Measurements from ENCODE around the gene GP1BA.

The GP1BA gene

GRCh38 chr17:4938688-4939545, 6.8 kb downstream of the GP1BA start:
- DNase-seq: no peak

DNA sequence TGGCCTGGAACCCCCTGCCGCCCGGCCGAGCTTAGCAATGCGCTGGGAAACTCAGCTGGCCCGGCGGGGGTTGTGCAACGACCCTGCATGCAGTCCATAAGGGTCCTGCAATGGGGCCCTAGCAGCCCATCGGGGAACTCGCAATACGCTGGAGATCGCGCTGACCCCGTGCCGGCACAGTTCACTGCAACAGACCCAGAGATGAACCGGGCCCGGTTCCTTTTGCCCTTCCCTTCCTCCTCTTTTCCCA, 7.4 kb downstream of the GP1BA start:
- no peak for DNase-seq

- peak; percentile 97 to 100 (median 100) for DNase-seq
Measured at GRCh38 chr17:4939796-4940554, 7.9 kb downstream of the GP1BA start, which contains the start of the genes RNF167 and SLC25A11. RNF167 (plus strand) TSS chr17:4940268; CDS start chr17:4940910, 642 bp downstream. SLC25A11 (minus strand) TSS chr17:4940046; CDS start chr17:4939910, 136 bp downstream.

DNA sequence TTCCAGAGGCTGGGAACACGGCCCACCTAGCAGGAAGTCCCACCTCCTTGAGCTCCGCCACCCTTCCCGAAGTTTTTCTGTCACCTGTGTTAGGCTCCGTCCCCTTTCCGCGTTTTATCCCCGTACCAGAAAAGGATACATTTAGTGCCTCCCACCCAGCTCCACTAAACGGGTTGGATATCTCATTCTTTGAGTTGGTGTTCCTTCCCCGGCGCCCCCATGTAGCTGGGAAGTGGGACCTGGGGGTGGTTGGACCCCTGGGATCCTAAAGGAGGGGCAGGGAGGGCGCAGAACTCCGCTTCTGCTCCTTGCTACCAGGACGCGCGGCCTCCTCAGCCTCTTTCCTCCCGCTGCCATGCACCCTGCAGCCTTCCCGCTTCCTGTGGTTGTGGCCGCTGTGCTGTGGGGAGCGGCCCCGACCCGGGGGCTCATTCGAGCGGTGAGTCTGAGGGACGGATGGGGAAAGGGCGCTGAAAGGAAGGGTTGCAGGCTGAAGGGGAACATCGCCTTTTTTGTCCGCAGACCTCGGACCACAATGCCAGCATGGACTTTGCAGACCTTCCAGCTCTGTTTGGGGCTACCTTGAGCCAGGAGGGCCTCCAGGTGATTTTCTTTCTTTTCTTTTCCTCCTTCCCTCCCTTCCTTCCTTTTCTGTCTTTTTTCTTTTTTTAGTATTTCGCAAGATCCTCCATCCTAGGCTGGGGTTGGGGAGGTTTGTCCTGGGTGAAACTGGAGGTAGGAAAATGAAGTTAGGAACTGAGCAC, 8.7 kb downstream of the GP1BA start:
- DNase-seq: peak in 1 of 3 donors; percentile 42

GRCh38 chr17:4941319-4941610, 9.2 kb downstream of the GP1BA start:
- DNase-seq: no peak

DNA sequence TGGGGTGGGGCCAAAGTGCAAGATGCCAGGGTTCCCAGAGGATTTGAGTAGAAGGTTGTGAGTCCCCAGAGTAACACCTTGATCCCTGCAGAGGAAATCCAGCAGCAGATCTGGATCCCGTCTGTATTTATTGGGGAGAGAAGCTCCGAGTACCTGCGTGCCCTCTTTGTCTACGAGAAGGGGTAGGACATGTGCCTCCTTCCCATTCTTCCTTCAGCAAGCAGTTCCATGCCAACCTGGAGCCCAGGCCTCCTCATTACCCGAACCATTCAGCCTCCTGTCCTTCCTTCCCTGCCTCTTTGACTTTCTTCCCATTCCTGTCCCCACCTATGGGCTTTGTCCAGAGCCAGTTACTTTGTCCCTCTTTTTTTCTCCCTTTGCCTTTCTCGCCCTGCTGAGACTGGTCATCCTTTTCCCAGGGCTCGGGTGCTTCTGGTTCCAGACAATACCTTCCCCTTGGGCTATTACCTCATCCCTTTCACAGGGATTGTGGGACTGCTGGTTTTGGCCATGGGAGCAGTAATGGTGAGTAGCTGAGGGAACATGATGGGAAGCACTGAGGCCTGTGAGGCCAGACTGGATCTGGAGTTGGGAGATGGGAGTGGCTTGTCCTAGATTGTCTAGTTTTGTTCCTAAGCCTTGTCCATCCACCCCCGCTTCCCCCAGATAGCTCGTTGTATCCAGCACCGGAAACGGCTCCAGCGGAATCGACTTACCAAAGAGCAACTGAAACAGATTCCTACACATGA, 10.9 kb downstream of the GP1BA start:
- DNase-seq: no peak

DNA sequence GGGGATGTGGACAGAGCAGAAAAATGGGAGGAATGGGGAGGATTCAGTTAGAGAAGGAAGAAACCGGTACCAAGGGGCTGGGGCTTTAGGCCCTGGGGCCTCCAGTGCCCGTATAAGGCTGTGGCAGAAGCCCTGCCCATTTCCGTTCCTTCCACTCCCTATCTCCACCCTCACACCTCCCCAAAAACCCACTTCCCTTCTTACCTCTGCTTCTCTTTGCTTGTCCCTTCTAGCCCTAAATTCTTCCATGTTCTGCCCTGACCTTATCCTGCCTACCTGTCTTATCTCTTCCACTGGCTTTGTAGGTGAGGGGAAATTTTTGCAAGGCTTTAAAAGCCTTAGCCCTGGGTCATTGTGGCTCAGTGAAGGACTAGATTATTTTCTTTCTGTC, 12.1 kb downstream of the GP1BA start:
- DNase-seq: no peak

DNA sequence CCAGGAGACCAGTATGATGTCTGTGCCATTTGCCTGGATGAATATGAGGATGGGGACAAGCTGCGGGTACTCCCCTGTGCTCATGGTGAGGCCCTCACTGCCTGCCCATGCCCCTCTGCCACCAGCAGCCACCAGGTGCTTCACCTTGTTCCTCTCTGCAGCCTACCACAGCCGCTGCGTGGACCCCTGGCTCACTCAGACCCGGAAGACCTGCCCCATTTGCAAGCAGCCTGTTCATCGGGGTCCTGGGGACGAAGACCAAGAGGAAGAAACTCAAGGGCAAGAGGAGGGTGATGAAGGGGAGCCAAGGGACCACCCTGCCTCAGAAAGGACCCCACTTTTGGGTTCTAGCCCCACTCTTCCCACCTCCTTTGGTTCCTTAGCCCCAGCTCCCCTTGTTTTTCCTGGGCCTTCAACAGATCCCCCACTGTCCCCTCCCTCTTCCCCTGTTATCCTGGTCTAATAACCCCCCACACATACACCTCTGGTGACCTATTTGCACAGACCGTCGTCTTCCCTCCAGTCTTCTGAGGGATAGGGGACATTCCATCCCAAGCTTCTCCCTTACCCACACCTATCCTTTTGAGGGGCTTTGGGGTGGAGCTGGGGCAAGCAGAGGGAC, 12.6 kb downstream of the GP1BA start:
- DNase-seq: no peak

- DNase-seq: peak; percentile 95 to 97 (median 95)
Measured at GRCh38 chr17:4945176-4945943, 13.3 kb downstream of the GP1BA start.

DNA sequence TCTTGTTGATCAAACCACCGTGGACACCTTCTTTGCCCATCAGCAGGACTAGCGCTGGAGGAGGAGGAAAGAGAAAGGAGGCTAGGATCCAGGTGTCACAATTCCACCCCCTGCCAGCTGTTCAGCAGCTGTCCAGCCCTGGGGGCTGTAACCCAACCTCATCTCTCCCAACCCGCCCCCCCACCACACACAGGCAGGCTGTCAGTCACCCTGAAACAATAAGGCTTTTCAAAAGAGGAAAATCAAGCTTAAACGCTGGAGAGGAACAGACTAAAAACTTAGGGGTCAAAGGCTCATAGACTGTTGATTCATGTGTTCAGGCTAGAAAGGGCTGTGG, 13.8 kb downstream of the GP1BA start:
- DNase-seq: no peak

GRCh38 chr17:4946312-4946976, 14.4 kb downstream of the GP1BA start:
- DNase-seq: peak; percentile 79 to 89 (median 86)

DNA sequence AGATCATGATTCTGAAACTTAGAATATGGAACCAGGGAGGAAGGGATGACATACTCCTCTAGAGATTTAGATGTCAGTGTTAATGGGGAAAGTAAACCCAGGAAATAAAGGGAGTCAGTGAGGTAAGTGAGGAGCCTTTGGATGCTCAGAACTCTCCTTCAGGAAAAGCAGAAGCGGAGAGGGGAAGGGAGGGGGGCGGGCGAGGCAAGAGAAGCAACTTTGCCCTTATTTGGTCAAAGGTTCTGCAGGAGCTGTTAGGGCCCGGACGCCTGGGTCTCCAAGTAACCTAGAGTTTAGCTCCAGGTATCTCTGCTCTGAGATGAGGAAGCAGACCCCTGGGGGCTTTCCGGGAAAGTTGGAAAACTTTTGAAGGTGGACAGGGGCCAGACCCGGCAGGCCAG, 14.9 kb downstream of the GP1BA start:
- peak; percentile 32 to 56 (median 39) for DNase-seq

DNA sequence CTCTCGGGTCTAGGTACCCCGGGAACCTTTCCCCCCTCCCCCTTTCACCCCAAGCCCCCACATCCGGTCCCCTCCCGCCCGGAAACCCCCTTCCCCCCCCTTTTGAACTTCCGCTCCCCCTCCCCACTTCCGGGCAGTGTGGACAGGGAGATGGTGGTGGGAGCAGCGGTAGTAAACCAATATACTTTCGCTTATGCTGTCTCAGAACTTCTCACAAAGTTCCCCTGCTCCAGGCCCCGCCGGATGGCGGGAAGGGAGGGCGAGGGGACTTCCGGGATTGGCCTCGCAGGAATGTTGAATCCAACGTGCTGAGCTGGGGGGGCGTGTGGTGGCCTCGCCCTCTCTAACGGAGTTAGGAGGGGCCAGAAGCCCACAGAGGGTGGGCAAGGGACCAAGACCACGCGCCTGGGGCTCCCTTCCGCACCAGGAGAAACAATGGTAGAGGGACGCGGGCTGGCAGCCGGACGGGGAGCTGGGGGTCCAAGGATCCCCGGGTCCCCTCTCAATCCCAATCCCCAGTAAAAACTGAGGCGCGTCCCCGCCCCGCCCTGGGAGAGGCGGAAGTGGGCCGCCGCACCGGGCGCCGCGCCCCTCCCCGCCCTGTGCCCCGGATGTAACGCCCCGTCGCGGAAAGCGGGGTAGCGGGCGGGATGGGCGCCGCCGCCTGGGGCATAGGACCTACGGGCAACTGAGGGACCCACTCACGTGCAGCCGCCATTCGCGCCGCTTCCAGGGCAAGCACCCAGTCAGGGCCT, 15.5 kb downstream of the GP1BA start:
- DNase-seq: peak; percentile 73 to 88 (median 88)

DNA sequence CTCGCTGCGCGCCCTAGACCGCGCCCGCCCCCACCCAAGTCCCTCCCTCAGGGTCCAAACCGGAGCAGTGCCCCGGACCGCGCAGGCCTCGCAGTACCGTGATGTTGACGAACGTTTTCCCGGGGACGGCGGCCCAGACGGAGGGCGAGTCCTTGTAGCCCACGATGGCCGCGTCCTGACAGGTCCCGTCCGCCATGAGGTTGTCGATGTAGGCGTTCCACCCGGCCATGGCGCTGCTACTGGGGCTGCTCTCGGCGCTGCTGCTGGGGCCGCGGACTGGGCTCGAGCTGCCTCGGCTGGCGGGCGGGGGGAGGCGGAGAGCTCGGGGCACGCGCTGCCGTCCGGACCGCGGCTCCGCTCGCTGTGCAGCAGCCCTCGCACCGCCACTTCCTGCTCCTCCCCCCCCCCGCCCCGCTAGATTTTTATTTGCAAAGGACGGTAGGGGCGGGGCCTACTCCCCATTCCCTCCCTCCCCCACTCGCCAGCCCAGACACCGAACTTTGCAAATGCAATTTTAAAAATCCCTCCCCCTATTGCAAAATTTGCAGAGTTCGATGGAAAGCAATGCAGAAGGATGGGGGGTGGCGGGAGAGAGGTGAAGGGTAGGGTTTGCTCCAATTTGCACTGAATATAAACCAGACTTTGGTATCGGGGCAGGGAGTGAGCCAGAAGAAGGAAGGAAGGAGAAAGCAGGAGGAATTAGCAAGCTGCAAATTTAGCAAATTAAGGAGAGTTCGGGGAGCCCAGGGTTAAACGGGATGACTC, 16.3 kb downstream of the GP1BA start, which contains the start of gene PFN1:
Gene PFN1 (minus strand): TSS at position 365 of the 765 bp plus-strand sequence. CDS start 136 bp downstream, at position 229.
- peak; percentile 94 to 96 (median 96) for DNase-seq

DNA sequence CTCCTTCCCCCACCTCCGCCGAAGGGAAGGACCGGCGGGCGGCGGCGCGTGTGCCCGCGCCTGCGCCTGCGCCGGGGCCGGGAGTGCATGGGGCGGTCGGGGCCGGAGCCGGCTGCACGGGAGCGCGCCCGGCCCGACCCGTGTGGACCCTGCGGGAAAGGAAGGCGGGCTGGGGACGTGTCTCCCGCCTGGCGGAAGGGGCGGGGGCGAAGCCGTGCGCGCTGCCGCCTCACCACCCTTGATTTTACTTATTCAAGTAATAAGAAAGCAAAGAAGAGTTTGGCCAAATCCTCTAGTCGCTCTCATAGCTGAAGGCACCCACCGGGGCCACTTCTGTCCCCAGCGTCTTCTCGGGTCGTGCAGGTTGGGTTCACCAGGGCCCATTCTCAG, 16.8 kb downstream of the GP1BA start:
- DNase-seq: peak; percentile 92 to 97 (median 95)

DNA sequence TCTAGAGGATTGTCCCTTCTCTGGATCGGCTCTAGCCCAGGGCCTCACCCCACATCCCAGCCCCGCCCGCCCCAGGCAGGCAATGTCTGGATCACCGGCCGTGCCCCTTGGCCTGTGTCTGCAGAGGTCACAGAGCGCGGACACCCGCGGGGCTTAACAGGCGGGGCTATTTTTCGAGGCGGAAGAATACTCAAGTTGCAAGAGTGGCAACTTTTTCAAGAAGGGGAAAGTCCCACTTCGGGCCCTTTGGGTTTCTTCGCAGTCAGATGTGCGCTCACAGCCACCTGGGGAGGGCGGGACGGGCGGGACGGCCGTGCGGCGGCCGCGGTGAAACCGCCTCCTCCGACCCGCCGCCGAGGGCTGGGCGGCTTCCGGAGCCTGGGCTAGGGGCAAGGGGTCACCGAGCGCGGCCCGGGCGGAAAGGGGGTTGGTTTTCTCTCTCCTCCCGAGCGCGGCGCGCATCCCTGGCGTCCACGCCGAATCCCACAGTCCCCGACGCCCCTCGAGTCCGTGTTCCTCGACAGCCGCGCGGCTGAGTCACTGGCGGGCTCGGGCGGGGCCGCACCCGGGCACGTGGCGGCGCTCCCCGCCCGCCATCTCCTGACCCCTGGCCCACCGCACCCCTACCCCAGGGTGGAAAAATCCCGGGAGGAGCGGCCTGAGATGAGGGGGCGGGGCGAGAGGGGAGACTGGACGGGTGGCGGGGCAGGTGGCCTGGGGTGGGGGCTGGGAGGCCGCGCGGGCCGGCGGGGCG, 17.4 kb downstream of the GP1BA start:
- DNase-seq: peak; percentile 88 to 93 (median 92)

- DNase-seq: peak in 1 of 3 donors; percentile 43
Measured at GRCh38 chr17:4950075-4950745, 18.1 kb downstream of the GP1BA start.

DNA sequence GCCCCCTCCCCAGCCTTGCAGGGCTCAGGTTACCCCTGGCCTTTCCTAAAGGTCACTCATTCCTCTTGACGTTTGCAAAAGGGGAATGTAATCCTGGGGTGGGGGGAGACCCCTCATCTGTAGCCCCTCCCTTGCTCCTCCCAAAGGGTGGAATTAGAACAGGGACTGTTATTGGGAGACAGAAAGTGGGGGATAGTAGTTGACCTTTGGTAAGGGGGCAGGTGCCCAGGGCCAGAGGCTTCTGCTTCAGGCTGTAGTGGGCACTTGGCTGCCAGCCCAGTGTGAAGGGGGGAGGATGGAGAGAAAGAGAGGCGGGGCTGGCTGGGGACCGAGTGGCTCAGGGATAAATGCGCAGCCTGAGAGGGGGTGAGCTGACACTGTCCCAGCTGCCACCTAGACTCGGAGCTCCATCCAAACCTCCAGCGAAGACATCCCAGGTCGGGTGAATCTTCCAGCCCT, 18.7 kb downstream of the GP1BA start, which contains the start of gene ENO3:
Gene ENO3 (plus strand): TSS at position 374 of the 459 bp plus-strand sequence. CDS start 711 bp downstream, outside the sequence.
- no peak for DNase-seq

Measured in suppressor macrophage treated with lipopolysaccharide for 1 hour (primary cell).